Uterus (tissue), 4 donors: ENCODE measurements around the gene RNF169. TPM values are rescaled to one million over a fixed set of nuclear protein-coding genes. Genes with fewer than 3 reads are reported as not detected.

Experiments used
- DNase-seq, 2 donors: peaks; one replicate each; pipeline ENCODE4 v3.0.0-alpha.2; 2019 to 2020
- H3K27ac ChIP-seq, 2 donors: fragments of 200-600 bp; sonication (generic); 1 replicate in 1 of 2; 2 replicates in 1 of 2; pipeline ENCODE4 v1.5.1; 2016 to 2018
- H3K27me3 ChIP-seq, 2 donors: fragments of 200-600 bp; sonication (generic); one replicate each; pipeline ENCODE4 v1.5.1; 2018 to 2019; ENCODE audit warnings: control low read depth in 1 of 2
- H3K36me3 ChIP-seq, 2 donors: fragments of 200-600 bp; sonication (generic); one replicate each; pipeline ENCODE4 v1.5.1; 2019; ENCODE audit warnings: control low read depth in 1 of 2
- H3K4me1 ChIP-seq, 2 donors: fragments of 200-600 bp; sonication (generic); one replicate each; pipeline ENCODE4 v1.5.1; 2018 to 2019; ENCODE audit warnings: control low read depth in 1 of 2
- H3K4me3 ChIP-seq, 2 donors: fragments of 200-600 bp; sonication (generic); 1 replicate in 1 of 2; 2 replicates in 1 of 2; pipeline ENCODE4 v1.5.1; 2018 to 2019; ENCODE audit warnings: mild to moderate bottlenecking in 1 of 2
- H3K9me3 ChIP-seq, 2 donors: fragments of 200-600 bp; sonication (generic); one replicate each; pipeline ENCODE4 v1.5.1; 2019; ENCODE audit warnings: control low read depth in 1 of 2
- CTCF ChIP-seq, 4 experiments: fragments of 200-600 bp in 2 of 4; fragments of 450-650 bp in 2 of 4; sonication (generic) in 2 of 4; IDR thresholded peaks; one replicate each; pipeline ENCODE4 v1.5.1; 2016 to 2019; ENCODE audit warnings: antibody characterized with exemption in 4 of 4, mild to moderate bottlenecking in 2 of 4, moderate library complexity in 1 of 4
- POLR2A ChIP-seq, 2 donors: fragments of 450-650 bp; IDR thresholded peaks; one replicate each; pipeline ENCODE4 v1.6.1; 2016; ENCODE audit warnings: antibody characterized with exemption in 2 of 2, mild to moderate bottlenecking in 1 of 2, moderate library complexity in 1 of 2
- intact Hi-C: fragments of 100-400 bp; cut with DNase I; formaldehyde crosslinking; loops from one replicate; pipeline ENCODE4 v1.15.1; 2023; ENCODE audit warnings: low total_unique reads
- total RNA-seq, 4 donors: library from RNA; depleted of rRNA in 3 of 4; stranded (reverse); fragments of >200 nt in 3 of 4; gene quantifications; one replicate each; pipeline versions ENCODE4 v1.1.0 to v1.2.4, GENCODE V29; 2014 to 2023
- donor health status: DM: yes; HTN: yes; CAD: no.

Gene RNF169
- total RNA-seq, 4 donors from 2014 or later, result 15.0 to 42.4 (median 25.0) TPM

GRCh38 chr11:74769055-74769707 lies 20.5 kb downstream of the RNF169 start:
- Histone ChIP-seq H3K27me3 (no peaks in the 10 kb centered on the region), H3K4me3 (no peak overlapping the region), H3K4me1 (no peaks in the 10 kb centered on the region), H3K27ac (no peak overlapping the region), H3K36me3 (no peaks in the 10 kb centered on the region), H3K9me3 (no peaks in the 10 kb centered on the region)
- intact Hi-C loops, result no loop called here
- no peak for TF ChIP-seq POLR2A (IDR thresholded peaks at IDR 0.05)
- no peak for TF ChIP-seq CTCF (IDR thresholded peaks at IDR 0.05)
- DNase-seq, result no peak

- intact Hi-C loops, result no loop called here
- no peaks in the 10 kb centered on the region for H3K9me3 ChIP-seq
- no peak for DNase-seq
These were observed 21.8 kb downstream of the RNF169 start for GRCh38 chr11:74770456-74770855.

GRCh38 chr11:74771139-74771538 lies 22.5 kb downstream of the RNF169 start:
- Histone ChIP-seq H3K27ac (no peak overlapping the region), H3K4me1 (no peaks in the 10 kb centered on the region)

More at GRCh38 chr11:74770456-74770855, 21.8 kb downstream of the RNF169 start:
- no peaks in the 10 kb centered on the region for H3K36me3 ChIP-seq
- H3K27me3 ChIP-seq, result no peaks in the 10 kb centered on the region
- no peaks in the 10 kb centered on the region for H3K4me1 ChIP-seq
- TF ChIP-seq CTCF (IDR thresholded peaks at IDR 0.05) (no peak), POLR2A (IDR thresholded peaks at IDR 0.05) (no peak)
- H3K27ac ChIP-seq, result no peak overlapping the region
- no peak overlapping the region for H3K4me3 ChIP-seq

GRCh38 chr11:74773476-74773875 lies 24.8 kb downstream of the RNF169 start:
- TF ChIP-seq CTCF (IDR thresholded peaks at IDR 0.05) (no peak), POLR2A (IDR thresholded peaks at IDR 0.05) (no peak)
- Histone ChIP-seq H3K36me3 (no peaks in the 10 kb centered on the region), H3K4me3 (no peak overlapping the region), H3K4me1 (peaks cover 0 to 4% of the 10 kb centered on the region in 2 donors), H3K27me3 (no peaks in the 10 kb centered on the region), H3K27ac (no peak overlapping the region), H3K9me3 (no peaks in the 10 kb centered on the region)
- intact Hi-C loops, result no loop called here
- no peak for DNase-seq

More at GRCh38 chr11:74771139-74771538, 22.5 kb downstream of the RNF169 start:
- no peak overlapping the region for H3K4me3 ChIP-seq
- no peak for TF ChIP-seq POLR2A (IDR thresholded peaks at IDR 0.05)
- TF ChIP-seq CTCF (IDR thresholded peaks at IDR 0.05), result no peak
- DNase-seq, result no peak
- intact Hi-C loops, result no loop called here
- H3K36me3 ChIP-seq, result no peaks in the 10 kb centered on the region
- H3K9me3 ChIP-seq, result no peaks in the 10 kb centered on the region
- no peaks in the 10 kb centered on the region for H3K27me3 ChIP-seq

GRCh38 chr11:74775762-74776161 lies 27.1 kb downstream of the RNF169 start:
- TF ChIP-seq POLR2A (IDR thresholded peaks at IDR 0.05), result no peak
- Histone ChIP-seq H3K27me3 (no peaks in the 10 kb centered on the region), H3K36me3 (no peaks in the 10 kb centered on the region), H3K9me3 (no peaks in the 10 kb centered on the region), H3K27ac (no peak overlapping the region), H3K4me1 (peaks cover 0 to 4% of the 10 kb centered on the region in 2 donors), H3K4me3 (no peak overlapping the region)
- intact Hi-C loops, result no loop called here
- no peak for DNase-seq
